Measurements from ENCODE around the gene NCAM1.

DNA sequence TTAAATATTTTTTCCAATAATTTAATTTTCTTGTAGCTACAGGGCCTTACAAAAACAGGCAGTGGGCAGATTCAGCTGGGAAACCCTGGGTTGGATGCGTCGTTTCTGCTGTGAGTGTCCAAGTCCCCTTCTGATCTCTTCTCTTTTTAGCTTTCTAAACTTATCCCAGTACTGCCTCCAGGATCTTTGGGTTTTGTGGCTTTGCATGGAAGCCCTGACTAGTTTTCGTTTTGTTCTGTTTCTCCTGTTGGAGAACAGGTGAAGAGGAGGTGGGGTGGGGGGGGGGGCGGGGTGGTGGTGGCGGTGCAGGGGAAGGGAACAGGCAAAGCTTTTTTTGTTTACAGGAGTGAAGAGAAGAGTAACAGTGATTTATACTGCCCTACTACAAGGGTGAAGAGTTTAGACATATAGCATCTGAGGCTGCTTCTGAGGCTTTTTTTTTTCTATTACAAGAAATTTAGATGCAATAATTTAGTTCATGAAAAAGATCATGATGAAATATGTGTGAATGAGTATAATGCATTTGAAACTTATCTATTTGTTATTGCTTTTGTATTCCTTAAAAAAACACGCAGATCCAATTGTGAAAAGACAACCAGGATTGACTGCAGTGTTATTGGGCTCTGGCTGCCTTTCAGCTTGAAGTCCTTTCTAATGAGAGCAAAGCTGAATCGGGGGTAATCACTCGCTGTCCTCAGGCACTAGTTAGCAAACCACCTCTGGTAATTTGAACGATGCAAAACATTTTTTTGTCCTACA is 142.9 kb downstream of the NCAM1 start:
- TF ChIP-seq, protein P1, sequence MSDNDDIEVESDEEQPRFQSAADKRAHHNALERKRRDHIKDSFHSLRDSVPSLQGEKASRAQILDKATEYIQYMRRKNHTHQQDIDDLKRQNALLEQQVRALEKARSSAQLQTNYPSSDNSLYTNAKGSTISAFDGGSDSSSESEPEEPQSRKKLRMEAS (IDR thresholded peaks at IDR 0.05; ENCODE audit: insufficient read depth, insufficient read length), result no peak
- TF ChIP-seq, protein P2, sequence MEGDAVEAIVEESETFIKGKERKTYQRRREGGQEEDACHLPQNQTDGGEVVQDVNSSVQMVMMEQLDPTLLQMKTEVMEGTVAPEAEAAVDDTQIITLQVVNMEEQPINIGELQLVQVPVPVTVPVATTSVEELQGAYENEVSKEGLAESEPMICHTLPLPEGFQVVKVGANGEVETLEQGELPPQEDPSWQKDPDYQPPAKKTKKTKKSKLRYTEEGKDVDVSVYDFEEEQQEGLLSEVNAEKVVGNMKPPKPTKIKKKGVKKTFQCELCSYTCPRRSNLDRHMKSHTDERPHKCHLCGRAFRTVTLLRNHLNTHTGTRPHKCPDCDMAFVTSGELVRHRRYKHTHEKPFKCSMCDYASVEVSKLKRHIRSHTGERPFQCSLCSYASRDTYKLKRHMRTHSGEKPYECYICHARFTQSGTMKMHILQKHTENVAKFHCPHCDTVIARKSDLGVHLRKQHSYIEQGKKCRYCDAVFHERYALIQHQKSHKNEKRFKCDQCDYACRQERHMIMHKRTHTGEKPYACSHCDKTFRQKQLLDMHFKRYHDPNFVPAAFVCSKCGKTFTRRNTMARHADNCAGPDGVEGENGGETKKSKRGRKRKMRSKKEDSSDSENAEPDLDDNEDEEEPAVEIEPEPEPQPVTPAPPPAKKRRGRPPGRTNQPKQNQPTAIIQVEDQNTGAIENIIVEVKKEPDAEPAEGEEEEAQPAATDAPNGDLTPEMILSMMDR (IDR thresholded peaks at IDR 0.05; ENCODE audit: extremely low read depth in 1 of 2, insufficient read depth in 1 of 2, low read depth in 1 of 2, low read length in 2 of 2), result no peak
- TF ChIP-seq POLR2A (IDR thresholded peaks at IDR 0.05; ENCODE audit: low read depth, low read length) (no peak), POLR2AphosphoS5 (IDR thresholded peaks at IDR 0.05; ENCODE audit: insufficient read depth, low read depth, low read length) (no peak), GATA2 (IDR thresholded peaks at IDR 0.05; ENCODE audit: insufficient read depth, insufficient read length, low read depth, low read length) (no peak)

Measured in endothelial cell of umbilical vein (primary cell).